Stimulated activated effector memory CD8-positive, alpha-beta T cell treated with anti-CD3 and anti-CD28 coated beads, Interleukin-12 subunit alpha, Interleukin-12 subunit beta, amount 100 ng/mL, for 72 hours (primary cell): ENCODE measurements around the gene DEPDC4.
"Not testable (repeated sequence)": the region's sequence is repeated elsewhere in the genome, so short reads cannot be mapped to it uniquely, and the experiment has no call there.

Source experiments
- ATAC-seq: fragments of 150-1000 bp; cut with Tn5 transposase; 2 replicates; pipeline ENCODE4 v1.10.0; 2021
- DNase-seq, 2 donors: peaks; one replicate each; pipeline ENCODE4 v3.0.0; 2021 to 2022; ENCODE audit warnings: low spot score in 2 of 2
- H3K27ac Mint-ChIP-seq: one replicate; pipeline ENCODE4 v1.8.0; 2022; ENCODE audit warnings: mild to moderate bottlenecking, mixed read lengths
- H3K36me3 Mint-ChIP-seq: one replicate; pipeline ENCODE4 v1.8.0; 2022; ENCODE audit warnings: mild to moderate bottlenecking, mixed read lengths
- H3K4me1 Mint-ChIP-seq: one replicate; pipeline ENCODE4 v1.8.0; 2022; ENCODE audit warnings: mixed read lengths
- H3K4me3 Mint-ChIP-seq: one replicate; pipeline ENCODE4 v1.8.0; 2022; ENCODE audit warnings: mild to moderate bottlenecking, mixed read lengths
- H3K9me3 Mint-ChIP-seq: one replicate; pipeline ENCODE4 v1.8.0; 2022; ENCODE audit warnings: mixed read lengths

DEPDC4 gene

GRCh38 chr12:100266835-100267602, at the start of gene DEPDC4, which contains the start of gene SCYL2:
TSS of gene DEPDC4 (minus strand) at chr12:100267079. CDS start at chr12:100267076, 3 bp downstream.
TSS of gene SCYL2 (plus strand) at chr12:100267177. CDS start at chr12:100282971, 15,794 bp downstream.
- ATAC-seq (peak; percentile 91), DNase-seq (peak; percentile 95 to 98)
- H3K36me3 Mint-ChIP-seq, result no peaks in the 10 kb centered on the region
- no peaks in the 10 kb centered on the region for H3K9me3 Mint-ChIP-seq
- H3K4me3 Mint-ChIP-seq, result peak within 1 kb of the TSS; percentile 99
- peak within 1 kb of the TSS; percentile 98 for H3K27ac Mint-ChIP-seq
- peaks cover 26% of the 10 kb centered on the region for H3K4me1 Mint-ChIP-seq

GRCh38 chr12:100311317-100311716, 44.4 kb upstream of the DEPDC4 start:
- H3K27ac Mint-ChIP-seq, result no peak overlapping the region
- peaks cover 4% of the 10 kb centered on the region for H3K9me3 Mint-ChIP-seq
- peaks cover 6% of the 10 kb centered on the region for H3K4me1 Mint-ChIP-seq
- peaks cover 63% of the 10 kb centered on the region for H3K36me3 Mint-ChIP-seq
- H3K4me3 Mint-ChIP-seq, result no peak overlapping the region
- no peak for DNase-seq
- ATAC-seq, result no peak

- not testable (repeated sequence) for H3K27ac Mint-ChIP-seq, ATAC-seq, H3K4me3 Mint-ChIP-seq, H3K4me1 Mint-ChIP-seq, DNase-seq
- H3K36me3 Mint-ChIP-seq, result peaks cover 53% of the 10 kb centered on the region
- peaks cover 13% of the 10 kb centered on the region for H3K9me3 Mint-ChIP-seq
These were observed 41.3 kb upstream of the DEPDC4 start for GRCh38 chr12:100308138-100308537.

- H3K4me3 Mint-ChIP-seq, DNase-seq, ATAC-seq, H3K27ac Mint-ChIP-seq, H3K4me1 Mint-ChIP-seq: not testable (repeated sequence)
- Mint-ChIP-seq H3K36me3 (peaks cover 48% of the 10 kb centered on the region), H3K9me3 (peaks cover 23% of the 10 kb centered on the region)
These were observed 37.5 kb upstream of the DEPDC4 start for GRCh38 chr12:100304334-100304733.

GRCh38 chr12:100303831-100304230, 37.0 kb upstream of the DEPDC4 start:
- Mint-ChIP-seq H3K4me3 (no peak overlapping the region), H3K9me3 (peaks cover 24% of the 10 kb centered on the region), H3K27ac (no peak overlapping the region), H3K4me1 (no peaks in the 10 kb centered on the region), H3K36me3 (peaks cover 53% of the 10 kb centered on the region)
- DNase-seq (no peak), ATAC-seq (no peak)

GRCh38 chr12:100302081-100302480, 35.2 kb upstream of the DEPDC4 start:
- Mint-ChIP-seq H3K4me3 (no peak overlapping the region), H3K4me1 (no peaks in the 10 kb centered on the region), H3K27ac (no peak overlapping the region), H3K36me3 (peaks cover 67% of the 10 kb centered on the region), H3K9me3 (peaks cover 24% of the 10 kb centered on the region)
- ATAC-seq (no peak), DNase-seq (no peak)

- ATAC-seq (no peak), DNase-seq (no peak)
- Mint-ChIP-seq H3K36me3 (peaks cover 61% of the 10 kb centered on the region), H3K9me3 (peaks cover 11% of the 10 kb centered on the region), H3K4me1 (no peaks in the 10 kb centered on the region), H3K27ac (no peak overlapping the region), H3K4me3 (no peak overlapping the region)
These were observed 29.1 kb upstream of the DEPDC4 start for GRCh38 chr12:100295764-100296555.

GRCh38 chr12:100294366-100294765, 27.5 kb upstream of the DEPDC4 start:
- not testable (repeated sequence) for ATAC-seq, DNase-seq, H3K4me3 Mint-ChIP-seq, H3K4me1 Mint-ChIP-seq, H3K9me3 Mint-ChIP-seq, H3K27ac Mint-ChIP-seq
- H3K36me3 Mint-ChIP-seq, result peaks cover 45% of the 10 kb centered on the region

- Mint-ChIP-seq H3K4me3 (no peak overlapping the region), H3K9me3 (no peaks in the 10 kb centered on the region), H3K27ac (no peak overlapping the region), H3K36me3 (peaks cover 32% of the 10 kb centered on the region), H3K4me1 (no peaks in the 10 kb centered on the region)
- DNase-seq (no peak), ATAC-seq (no peak)
These were observed 26.1 kb upstream of the DEPDC4 start for GRCh38 chr12:100293017-100293416.

- Mint-ChIP-seq H3K36me3 (peaks cover 20% of the 10 kb centered on the region), H3K9me3 (no peaks in the 10 kb centered on the region), H3K27ac (no peak overlapping the region), H3K4me3 (no peak overlapping the region), H3K4me1 (no peaks in the 10 kb centered on the region)
- DNase-seq, result no peak
- no peak for ATAC-seq
These were observed 23.1 kb upstream of the DEPDC4 start for GRCh38 chr12:100290016-100290415.

GRCh38 chr12:100289038-100289437, 22.2 kb upstream of the DEPDC4 start:
- no peak overlapping the region for H3K27ac Mint-ChIP-seq
- peaks cover 28% of the 10 kb centered on the region for H3K36me3 Mint-ChIP-seq
- no peaks in the 10 kb centered on the region for H3K9me3 Mint-ChIP-seq
- ATAC-seq (no peak), DNase-seq (no peak)
- no peak overlapping the region for H3K4me3 Mint-ChIP-seq
- H3K4me1 Mint-ChIP-seq, result no peaks in the 10 kb centered on the region

- H3K4me3 Mint-ChIP-seq, ATAC-seq: not testable (repeated sequence)
These were observed 17.7 kb upstream of the DEPDC4 start for GRCh38 chr12:100284556-100284955.

GRCh38 chr12:100279607-100280244, 12.8 kb upstream of the DEPDC4 start:
- peaks cover 18% of the 10 kb centered on the region for H3K36me3 Mint-ChIP-seq
- H3K9me3 Mint-ChIP-seq, result no peaks in the 10 kb centered on the region
- H3K27ac Mint-ChIP-seq, result no peak overlapping the region
- H3K4me3 Mint-ChIP-seq, result no peak overlapping the region
- DNase-seq, result no peak
- H3K4me1 Mint-ChIP-seq, result peaks cover 20% of the 10 kb centered on the region
- no peak for ATAC-seq

More at GRCh38 chr12:100284556-100284955, 17.7 kb upstream of the DEPDC4 start:
- H3K9me3 Mint-ChIP-seq, H3K27ac Mint-ChIP-seq, DNase-seq, H3K4me1 Mint-ChIP-seq: not testable (repeated sequence)
- peaks cover 19% of the 10 kb centered on the region for H3K36me3 Mint-ChIP-seq

GRCh38 chr12:100279159-100279558, 12.3 kb upstream of the DEPDC4 start:
- no peak for DNase-seq
- H3K4me3 Mint-ChIP-seq, result no peak overlapping the region
- H3K36me3 Mint-ChIP-seq, result peaks cover 12% of the 10 kb centered on the region
- peaks cover 26% of the 10 kb centered on the region for H3K4me1 Mint-ChIP-seq
- no peaks in the 10 kb centered on the region for H3K9me3 Mint-ChIP-seq
- H3K27ac Mint-ChIP-seq, result no peak overlapping the region
- ATAC-seq, result no peak

- no peak overlapping the region for H3K4me3 Mint-ChIP-seq
- no peaks in the 10 kb centered on the region for H3K9me3 Mint-ChIP-seq
- ATAC-seq, result no peak
- DNase-seq, result no peak
- H3K36me3 Mint-ChIP-seq, result peaks cover 7% of the 10 kb centered on the region
- H3K27ac Mint-ChIP-seq, result no peak overlapping the region
- peaks cover 31% of the 10 kb centered on the region for H3K4me1 Mint-ChIP-seq
These were observed 7.4 kb upstream of the DEPDC4 start for GRCh38 chr12:100274291-100274690.
